DND-41 (cell line): ENCODE data around the gene DNAJC30.

Experiments
- ATAC-seq: fragments of 200-7000 bp; cut with Tn5 transposase; 3 replicates; pipeline ENCODE4 v1.9.1; 2021; ENCODE audit warnings: low read depth; ENCODE audit not compliant: insufficient read depth
- DNase-seq: peaks from one replicate; pipeline ENCODE4 v3.0.0-alpha.2; 2020
- H2AFZ ChIP-seq: 2 replicates; pipeline ENCODE4 v1.6.0; 2012; ENCODE audit warnings: low read depth, low read length
- H3K27ac ChIP-seq: 2 replicates; pipeline ENCODE4 v1.5.1; 2012; ENCODE audit warnings: low read length, inconsistent platforms
- H3K27me3 ChIP-seq: fragments of 200-600 bp; sonication (generic); 2 replicates; pipeline ENCODE4 v1.6.0; 2012; ENCODE audit warnings: low read length, mild to moderate bottlenecking, inconsistent platforms; ENCODE audit not compliant: insufficient read depth, poor library complexity
- H3K36me3 ChIP-seq: 2 replicates; pipeline ENCODE4 v1.5.1; 2012; ENCODE audit warnings: low read length, inconsistent platforms; ENCODE audit not compliant: insufficient read depth
- H3K4me1 ChIP-seq: 2 replicates; pipeline ENCODE4 v1.5.1; 2012; ENCODE audit warnings: mild to moderate bottlenecking, low read length; ENCODE audit not compliant: insufficient read depth
- H3K4me2 ChIP-seq: 2 replicates; pipeline ENCODE4 v1.6.0; 2012; ENCODE audit warnings: mild to moderate bottlenecking, moderate library complexity, low read length, inconsistent platforms; ENCODE audit not compliant: insufficient read depth
- H3K4me3 ChIP-seq, 2 experiments: fragments of 200-600 bp in 1 of 2; shearing (Covaris generic) in 1 of 2; 2 replicates each; pipeline ENCODE4 v1.5.1; 2012 to 2016; ENCODE audit warnings: inconsistent platforms in 2 of 2, low read length in 2 of 2, mild to moderate bottlenecking in 2 of 2, low read depth in 1 of 2, moderate library complexity in 1 of 2
- H3K79me2 ChIP-seq: 2 replicates; pipeline ENCODE4 v1.6.0; 2012; ENCODE audit warnings: low read length, inconsistent platforms; ENCODE audit not compliant: insufficient read depth
- H3K9ac ChIP-seq: 2 replicates; pipeline ENCODE4 v1.6.0; 2012; ENCODE audit warnings: low read depth, mild to moderate bottlenecking, inconsistent platforms, low read length, moderate library complexity
- H3K9me3 ChIP-seq: 2 replicates; pipeline ENCODE4 v1.5.1; 2012; ENCODE audit warnings: low read length, moderate library complexity, mild to moderate bottlenecking, inconsistent platforms; ENCODE audit not compliant: insufficient read depth, severe bottlenecking
- H4K20me1 ChIP-seq: 2 replicates; pipeline ENCODE4 v1.6.0; 2012; ENCODE audit warnings: low read length; ENCODE audit not compliant: insufficient read depth
- CTCF ChIP-seq: IDR thresholded peaks from 2 replicates; pipeline ENCODE4 v1.5.1; 2012; ENCODE audit warnings: borderline replicate concordance, low read length, moderate library complexity, mild to moderate bottlenecking; ENCODE audit not compliant: poor library complexity, severe bottlenecking; ENCODE audit errors: extremely low read depth
- EZH2 ChIP-seq: IDR thresholded peaks from 3 replicates; pipeline ENCODE4 v1.6.1; 2012; ENCODE audit warnings: borderline replicate concordance, low read depth, mild to moderate bottlenecking, moderate library complexity, low read length, inconsistent platforms; ENCODE audit not compliant: severe bottlenecking

The DNAJC30 gene

GRCh38 chr7:73669858-73670385 lies 13.3 kb downstream of the DNAJC30 start:
- H2AFZ ChIP-seq, result no peak overlapping the region
- ATAC-seq (no peak), DNase-seq (no peak)
- no peak overlapping the region for H3K4me2 ChIP-seq
- no peaks in the 10 kb centered on the region for H3K79me2 ChIP-seq
- H3K9me3 ChIP-seq, result no peaks in the 10 kb centered on the region
- H3K9ac ChIP-seq, result no peak overlapping the region
- H4K20me1 ChIP-seq, result no peaks in the 10 kb centered on the region
- peaks cover 11% of the 10 kb centered on the region for H3K4me1 ChIP-seq
- TF ChIP-seq CTCF (no peak), EZH2 (no peak)
- H3K27ac ChIP-seq, result no peak overlapping the region
- peaks cover 6% of the 10 kb centered on the region for H3K27me3 ChIP-seq
- H3K36me3 ChIP-seq, result no peaks in the 10 kb centered on the region
- H3K4me3 ChIP-seq, result no peak overlapping the region

GRCh38 chr7:73669288-73669701 lies 14.0 kb downstream of the DNAJC30 start:
- no peak overlapping the region for H3K4me2 ChIP-seq

GRCh38 chr7:73668886-73669230 lies 14.4 kb downstream of the DNAJC30 start:
- TF ChIP-seq CTCF (no peak), EZH2 (no peak)
- Histone ChIP-seq H3K4me3 (peak overlapping the region in 1 of 2 experiments; percentile 56; a peak in 2 of 4 replicates), H4K20me1 (no peaks in the 10 kb centered on the region), H3K9ac (peak overlapping the region; percentile 59; the same call in 1 of the 2 replicates), H3K36me3 (no peaks in the 10 kb centered on the region), H3K27ac (no peak overlapping the region), H3K4me2 (peak overlapping the region; percentile 76), H3K9me3 (no peaks in the 10 kb centered on the region), H3K4me1 (peaks cover 11% of the 10 kb centered on the region), H2AFZ (no peak overlapping the region), H3K79me2 (no peaks in the 10 kb centered on the region), H3K27me3 (peaks cover 6% of the 10 kb centered on the region)
- DNase-seq (no peak), ATAC-seq (no peak)

More at GRCh38 chr7:73669288-73669701, 14.0 kb downstream of the DNAJC30 start:
- Histone ChIP-seq H3K79me2 (no peaks in the 10 kb centered on the region), H3K36me3 (no peaks in the 10 kb centered on the region), H3K9ac (no peak overlapping the region), H3K4me1 (peaks cover 11% of the 10 kb centered on the region), H3K4me3 (no peak overlapping the region), H3K27me3 (peaks cover 6% of the 10 kb centered on the region), H4K20me1 (no peaks in the 10 kb centered on the region), H3K27ac (no peak overlapping the region), H2AFZ (no peak overlapping the region), H3K9me3 (no peaks in the 10 kb centered on the region)
- DNase-seq (no peak), ATAC-seq (no peak)
- TF ChIP-seq EZH2 (no peak), CTCF (no peak)
